HEK293T (cell line): Measurements from ENCODE around the gene C8B.

ENCODE experiments used
- CTCF ChIA-PET: fragments of 350-600 bp; formaldehyde crosslinking; extraction: SDS; loops from one replicate; lab custom pipeline; 2021; ENCODE audit warnings: antibody characterized with exemption, inconsistent platforms; lab: Yijun Ruan, JAX
- POLR2A ChIA-PET: fragments of 350-600 bp; formaldehyde crosslinking; extraction: SDS; loops from one replicate; lab custom pipeline; 2020; ENCODE audit warnings: antibody characterized with exemption, inconsistent platforms; lab: Yijun Ruan, JAX
- DNase-seq: peaks from one replicate; pipeline ENCODE4 v3.0.0; 2012; ENCODE audit warnings: mixed read lengths; ENCODE audit errors: extremely low spot score
- ARNT ChIP-seq: fragments of 450-650 bp; IDR thresholded peaks from 2 replicates; pipeline ENCODE4 v1.6.1; 2017; ENCODE audit warnings: mild to moderate bottlenecking
- BHLHE40 ChIP-seq: fragments of 450-650 bp; IDR thresholded peaks from 2 replicates; pipeline ENCODE4 v1.6.1; 2016; ENCODE audit warnings: mild to moderate bottlenecking, moderate library complexity, borderline replicate concordance
- CTBP1 ChIP-seq: fragments of 450-650 bp; IDR thresholded peaks from 2 replicates; pipeline ENCODE4 v1.6.1; 2016; ENCODE audit warnings: borderline replicate concordance
- ELF4 ChIP-seq: fragments of 450-650 bp; IDR thresholded peaks from 2 replicates; pipeline ENCODE4 v1.6.1; 2017; ENCODE audit warnings: antibody characterized with exemption
- FOXA1 ChIP-seq: fragments of 450-650 bp; IDR thresholded peaks from 2 replicates; pipeline ENCODE4 v1.6.1; 2016; ENCODE audit warnings: mild to moderate bottlenecking
- FOXK2 ChIP-seq: fragments of 450-650 bp; IDR thresholded peaks from 2 replicates; pipeline ENCODE4 v1.6.1; 2016; ENCODE audit warnings: mild to moderate bottlenecking
- FOXM1 ChIP-seq: fragments of 450-650 bp; IDR thresholded peaks from 2 replicates; pipeline ENCODE4 v1.6.1; 2017; ENCODE audit warnings: mild to moderate bottlenecking, borderline replicate concordance
- HDGF ChIP-seq: fragments of 450-650 bp; IDR thresholded peaks from 2 replicates; pipeline ENCODE4 v1.6.1; 2017; ENCODE audit warnings: antibody characterized with exemption, borderline replicate concordance
- L3MBTL2 ChIP-seq: fragments of 450-650 bp; conservative IDR thresholded peaks from 2 replicates; pipeline ENCODE4 v1.6.1; 2016; ENCODE audit warnings: mild to moderate bottlenecking
- LEF1 ChIP-seq: fragments of 450-650 bp; IDR thresholded peaks from 2 replicates; pipeline ENCODE4 v1.6.1; 2017; ENCODE audit warnings: mild to moderate bottlenecking, borderline replicate concordance
- NFRKB ChIP-seq: fragments of 450-650 bp; IDR thresholded peaks from 2 replicates; pipeline ENCODE4 v1.6.1; 2016; ENCODE audit warnings: mild to moderate bottlenecking, moderate library complexity
- SP1 ChIP-seq: fragments of 450-650 bp; IDR thresholded peaks from 2 replicates; pipeline ENCODE4 v1.6.1; 2017
- SUZ12 ChIP-seq: fragments of 450-650 bp; IDR thresholded peaks from 2 replicates; pipeline ENCODE4 v1.6.1; 2016; ENCODE audit warnings: mild to moderate bottlenecking
- TARDBP ChIP-seq: fragments of 450-650 bp; IDR thresholded peaks from 2 replicates; pipeline ENCODE4 v1.6.1; 2016
- ZNF384 ChIP-seq: fragments of 450-650 bp; IDR thresholded peaks from 2 replicates; pipeline ENCODE4 v1.6.1; 2016
- TF ChIP-seq, protein P1 (sequence below): fragments of 450-650 bp; IDR thresholded peaks from 2 replicates; pipeline ENCODE4 v1.6.1; 2016

Gene C8B

DNA sequence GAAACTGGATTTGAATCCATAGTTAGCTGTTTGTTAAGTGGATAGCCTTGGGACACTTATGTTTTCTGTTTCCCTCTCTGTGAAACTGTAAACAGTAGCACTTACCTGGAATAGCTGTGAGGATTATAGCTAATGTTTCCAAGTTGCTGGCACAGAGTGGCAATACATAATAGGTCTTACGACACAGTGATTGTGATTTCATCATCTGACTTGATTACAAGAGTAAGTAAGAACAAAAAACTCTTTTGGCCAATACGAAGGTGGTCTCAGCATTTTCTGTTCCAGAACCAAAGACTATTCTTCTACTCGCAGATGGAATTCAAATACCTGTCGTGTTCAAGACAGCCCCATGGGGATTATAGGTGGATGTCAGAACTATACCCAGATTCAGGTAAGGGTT lies 2.1 kb downstream of the C8B start:
- POLR2A ChIA-PET = no interaction called here
- CTCF ChIA-PET = no interaction called here
- no peak for DNase-seq
- no peak for TF ChIP-seq CTBP1
- TF ChIP-seq TARDBP = no peak
- TF ChIP-seq L3MBTL2 = no peak
- TF ChIP-seq SUZ12 = no peak
- no peak for TF ChIP-seq BHLHE40
- TF ChIP-seq ARNT = no peak
- TF ChIP-seq FOXM1 = no peak

DNA sequence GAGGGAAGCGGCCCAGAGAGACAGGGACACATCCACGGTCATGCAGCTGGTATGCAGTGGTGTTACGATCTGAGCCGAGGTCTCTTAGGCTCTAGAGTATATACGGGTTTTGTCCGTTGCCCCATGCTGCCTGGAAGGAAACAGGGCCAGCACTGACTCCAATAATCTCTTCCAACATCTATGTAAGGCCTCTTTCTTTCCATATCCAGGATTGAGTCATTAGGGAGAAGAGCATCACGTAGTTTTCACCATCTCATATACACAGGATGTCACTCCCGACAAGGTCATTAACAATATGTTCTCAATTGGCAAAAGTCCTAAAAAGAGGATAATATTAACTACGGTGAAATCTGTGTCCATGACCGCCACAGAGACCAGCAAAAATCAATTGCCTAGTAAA lies 4.4 kb downstream of the C8B start:
- ChIA-PET POLR2A (no interaction called here), CTCF (no interaction called here)
- DNase-seq = no peak
- no peak for TF ChIP-seq HDGF
- no peak for TF ChIP-seq SP1
- no peak for TF ChIP-seq FOXM1
- TF ChIP-seq TARDBP = no peak
- TF ChIP-seq SUZ12 = no peak
- TF ChIP-seq, protein P1, sequence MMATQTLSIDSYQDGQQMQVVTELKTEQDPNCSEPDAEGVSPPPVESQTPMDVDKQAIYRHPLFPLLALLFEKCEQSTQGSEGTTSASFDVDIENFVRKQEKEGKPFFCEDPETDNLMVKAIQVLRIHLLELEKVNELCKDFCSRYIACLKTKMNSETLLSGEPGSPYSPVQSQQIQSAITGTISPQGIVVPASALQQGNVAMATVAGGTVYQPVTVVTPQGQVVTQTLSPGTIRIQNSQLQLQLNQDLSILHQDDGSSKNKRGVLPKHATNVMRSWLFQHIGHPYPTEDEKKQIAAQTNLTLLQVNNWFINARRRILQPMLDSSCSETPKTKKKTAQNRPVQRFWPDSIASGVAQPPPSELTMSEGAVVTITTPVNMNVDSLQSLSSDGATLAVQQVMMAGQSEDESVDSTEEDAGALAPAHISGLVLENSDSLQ = no peak
- no peak for TF ChIP-seq BHLHE40
- TF ChIP-seq FOXK2 = no peak
- TF ChIP-seq ELF4 = no peak
- no peak for TF ChIP-seq FOXA1
- no peak for TF ChIP-seq CTBP1
- no peak for TF ChIP-seq L3MBTL2

DNA sequence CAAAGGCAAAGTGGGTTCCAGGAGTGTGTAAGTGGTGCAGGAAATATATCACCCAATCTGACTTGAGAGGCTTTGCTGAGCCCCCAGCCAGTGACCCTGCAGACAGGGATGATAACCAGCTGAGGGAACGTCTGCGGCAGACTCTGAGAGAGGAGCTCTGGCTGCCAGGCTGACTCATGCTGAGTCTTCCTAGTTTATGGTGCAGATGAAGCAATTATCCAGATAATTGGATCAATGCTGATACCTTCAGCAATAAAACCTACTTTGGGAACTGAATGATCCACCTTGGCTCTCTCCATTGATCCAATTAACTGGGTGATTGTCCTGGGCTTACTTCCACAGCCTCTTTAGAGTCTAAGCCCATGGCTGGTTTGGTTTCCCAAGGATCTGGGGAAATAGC lies 7.3 kb downstream of the C8B start:
- DNase-seq = no peak
- TF ChIP-seq BHLHE40 (no peak), SP1 (no peak), ELF4 (no peak), TARDBP (no peak), NFRKB (no peak), FOXM1 (no peak), SUZ12 (no peak), FOXA1 (no peak), LEF1 (no peak), L3MBTL2 (no peak), FOXK2 (no peak), ZNF384 (no peak), HDGF (no peak), ARNT (no peak), CTBP1 (no peak)
- TF ChIP-seq, protein P1 = no peak
- ChIA-PET CTCF (interaction anchor here (0.7 kb wide), 1 partner anchor 9 kb away, joined by 4 read pairs; no protein-coding TSS in a partner anchor), POLR2A (no interaction called here)

DNA sequence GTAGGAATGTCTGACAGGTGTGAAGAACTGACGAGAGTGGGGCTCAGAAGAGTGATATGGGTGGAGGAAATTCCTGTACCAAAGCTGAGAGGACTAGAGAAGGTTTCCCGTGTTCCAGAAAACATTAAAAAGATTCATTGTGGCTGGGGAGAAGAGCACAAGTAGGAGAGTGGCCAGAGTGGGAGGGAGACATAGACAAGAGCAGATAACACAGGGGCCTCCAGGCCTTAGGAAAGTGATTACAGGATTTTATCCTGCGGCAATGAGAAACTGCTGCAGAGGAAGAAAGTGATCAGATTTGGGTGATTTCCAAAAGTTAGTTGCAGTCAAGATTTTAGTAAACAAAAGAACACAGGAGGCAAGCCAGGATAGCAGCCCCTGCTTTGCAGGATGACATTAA lies 7.9 kb downstream of the C8B start:
- POLR2A ChIA-PET = no interaction called here
- DNase-seq = no peak
- TF ChIP-seq ELF4 (no peak), FOXM1 (no peak), SP1 (no peak), SUZ12 (no peak), LEF1 (no peak), BHLHE40 (no peak), NFRKB (no peak), FOXK2 (no peak), CTBP1 (no peak), L3MBTL2 (no peak), HDGF (no peak), ZNF384 (no peak)
- TF ChIP-seq, protein P1 = no peak
- CTCF ChIA-PET = interaction anchor here (1.4 kb wide), 1 partner anchor 10 kb away, joined by 6 read pairs; no protein-coding TSS in a partner anchor

DNA sequence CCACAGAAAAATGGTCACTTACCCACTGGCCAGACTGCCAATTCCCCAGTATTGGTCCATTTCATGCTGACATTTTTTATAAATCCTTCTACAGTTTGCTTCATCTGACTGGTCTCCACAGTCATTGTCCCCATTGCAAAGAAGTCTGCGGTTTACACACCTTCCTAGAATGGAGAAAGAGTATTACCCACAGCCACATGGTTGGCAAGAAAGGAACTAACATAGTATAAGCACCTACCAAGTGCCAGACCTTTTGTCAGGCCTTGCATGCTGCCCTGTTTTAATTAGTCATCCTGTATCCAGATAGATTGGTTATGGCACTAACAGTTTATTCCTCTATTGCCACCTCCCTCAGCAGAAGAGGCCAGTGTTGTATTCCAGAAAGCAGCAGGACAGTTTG lies 11.2 kb downstream of the C8B start:
- ChIA-PET POLR2A (no interaction called here), CTCF (no interaction called here)
- no peak for DNase-seq
- TF ChIP-seq FOXK2 (no peak), BHLHE40 (no peak), FOXM1 (no peak), SP1 (no peak), ZNF384 (no peak), NFRKB (no peak), TARDBP (no peak), CTBP1 (no peak), ELF4 (no peak), L3MBTL2 (no peak), FOXA1 (no peak), HDGF (no peak), LEF1 (no peak), ARNT (no peak), SUZ12 (no peak)
- TF ChIP-seq, protein P1 = no peak

DNA sequence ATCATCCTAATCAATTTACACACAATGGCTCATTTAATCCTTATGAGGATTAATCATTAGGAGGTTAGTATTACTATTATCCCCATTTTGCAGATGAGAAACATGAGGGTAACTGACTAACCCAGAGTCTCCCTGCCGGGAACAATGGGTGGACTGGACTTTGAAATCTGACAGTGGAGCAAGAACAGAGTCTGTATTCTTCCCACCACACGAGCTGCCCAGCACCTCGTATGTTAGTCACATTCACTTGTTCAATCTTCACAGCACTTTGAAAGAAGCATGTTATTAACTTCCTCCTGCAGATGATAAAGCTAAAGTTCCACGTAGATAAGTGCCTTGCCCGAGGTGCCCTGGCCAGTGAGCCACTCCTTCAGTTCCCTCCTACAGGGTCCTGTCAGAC lies 12.4 kb downstream of the C8B start:
- ChIA-PET CTCF (no interaction called here), POLR2A (no interaction called here)
- TF ChIP-seq CTBP1 (no peak), SP1 (no peak), FOXA1 (no peak)
- no peak for DNase-seq
